Heart left ventricle (tissue), 16 donors: ENCODE measurements around the gene CHRNG. TPM values are rescaled to one million over a fixed set of nuclear protein-coding genes. Genes with fewer than 3 reads are reported as not detected.

Experiments
- ATAC-seq, 4 donors: fragments of 200-7000 bp; cut with Tn5 transposase; one replicate each; pipeline ENCODE4 v1.9.1; 2020 to 2022; ENCODE audit warnings: moderate library complexity in 4 of 4, mild to moderate bottlenecking in 3 of 4, moderate number of reproducible peaks in 1 of 4
- DNase-seq, 5 donors: peaks; one replicate each; pipeline ENCODE4 v3.0.0-alpha.2; 2020
- H3K27ac ChIP-seq, 12 donors: fragments of 200-600 bp; sonication (generic) in 4 of 12; one replicate each; pipeline versions ENCODE4 v1.5.0 to v1.8.0; 2016 to 2022; ENCODE audit warnings: mild to moderate bottlenecking in 2 of 12
- H3K27me3 ChIP-seq, 9 donors: fragments of 200-600 bp; sonication (generic) in 2 of 9; one replicate each; pipeline versions ENCODE4 v1.5.1 to v1.8.0; 2016 to 2022; ENCODE audit warnings: mild to moderate bottlenecking in 3 of 9
- H3K36me3 ChIP-seq, 9 donors: fragments of 200-600 bp; sonication (generic) in 2 of 9; one replicate each; pipeline versions ENCODE4 v1.5.0 to v1.8.0; 2018 to 2022; ENCODE audit warnings: mild to moderate bottlenecking in 2 of 9
- H3K4me1 ChIP-seq, 12 donors: fragments of 200-600 bp; sonication (generic) in 4 of 12; one replicate each; pipeline versions ENCODE4 v1.5.0 to v1.8.0; 2016 to 2022; ENCODE audit warnings: mild to moderate bottlenecking in 3 of 12
- H3K4me3 ChIP-seq, 12 donors: fragments of 200-600 bp; sonication (generic) in 4 of 12; one replicate each; pipeline versions ENCODE4 v1.5.0 to v1.8.0; 2017 to 2022; ENCODE audit warnings: mild to moderate bottlenecking in 9 of 12, moderate library complexity in 4 of 12
- H3K9me3 ChIP-seq, 12 donors: fragments of 200-600 bp; sonication (generic) in 4 of 12; one replicate each; pipeline versions ENCODE4 v1.5.0 to v1.8.0; 2016 to 2022; ENCODE audit warnings: mild to moderate bottlenecking in 1 of 12
- CTCF ChIP-seq, 12 donors: fragments of 200-600 bp; sonication (generic) in 4 of 12; IDR thresholded peaks; one replicate each; pipeline versions ENCODE4 v1.5.0 to v1.8.0; 2018 to 2022; ENCODE audit warnings: antibody characterized with exemption in 12 of 12, mild to moderate bottlenecking in 5 of 12
- POLR2A ChIP-seq, 2 donors: fragments of 450-650 bp; IDR thresholded peaks; one replicate each; pipeline ENCODE4 v1.6.1; 2017; ENCODE audit warnings: antibody characterized with exemption in 2 of 2, mild to moderate bottlenecking in 2 of 2, moderate library complexity in 2 of 2
- WGBS, 4 donors: extraction: QIAGEN DNeasy Blood & Tissue Kit in 2 of 4; methylation state at CpG; one replicate each; pipeline versions ENCODE4 v1.1.5 to v1.1.7; 2013 to 2018; 5-methylcytosine and 5-hydroxymethylcytosine counted together
- intact Hi-C, 10 donors: fragments of 100-400 bp; cut with DNase I; formaldehyde crosslinking; loops; one replicate each; pipeline versions ENCODE4 v1.11.1 to v1.14.2; 2022
- polyA plus RNA-seq, 2 donors: library from polyadenylated mRNA; stranded (reverse); fragments of 200-250 nt; gene quantifications; one replicate each; pipeline ENCODE4 v1.2.3, GENCODE V29; 2013
- total RNA-seq, 9 donors: library from RNA; depleted of rRNA in 2 of 9; stranded (reverse); fragments of >200 nt in 2 of 9; fragmentation: NEBNext Ultra II Directional in 3 of 9; extraction: Animal tissue kit (Norgen Biotek cat#: 25700) in 3 of 9; gene quantifications; one replicate each; pipeline versions ENCODE4 v1.1.0 to v1.2.4, GENCODE V29; 2016 to 2023
- donor health status: ischemic (EF 13 %, LVEDD 7.1; RV severe dilation, severe dysfunction).
- donor health status: healthy with polysubstance abuse.
- donor health status: DM: no; HTN: yes; CAD: no.
- donor health status: DM: no; HTN: no; CAD: no.
- donor health status: ischemic (EF 25% LVEDD 6.9; RV normal size, moderate dysfunction).
- donor health status: ischemic (EF 25% LVEDD 5.7; RV mildly dilated, moderate dysfunction).
- donor health status: healthy.
- donor health status: DM: yes; HTN: yes; CAD: no.
- donor health status: ischemic (EF 35%, LVEDD 5.7; RV mildly dilated, moderate dysfunction).
- donor health status: nonischemic (EF 11% LVEDD 7.7; RV severe dilation, severe dysfunction).
- donor health status: DM: yes; HTN: yes; CAD: no.
- donor health status: PGD.
- donor health status: ischemic (EF 29% LVEDD 5.4; RV normal size, mild dysfunction).
- donor health status: nonischemic (EF 23%, LVEDD 6.1; RV moderate dilation, normal function).

The CHRNG gene
- total and polyA plus RNA-seq, 11 donors = not detected

GRCh38 chr2:232550354-232551249 is 11.1 kb downstream of the CHRNG start, which contains the start of the genes EIF4E2 and TIGD1:
EIF4E2 (plus strand) TSS chr2:232550689; CDS start chr2:232550725, 36 bp downstream.
TIGD1 (minus strand) TSS chr2:232550557; CDS start chr2:232549882, 675 bp downstream.
- intact Hi-C loops = loop anchor here in 1 of 10 donors (10.0 kb wide), 1 partner anchor 804 kb away; the partner anchor contains the start of gene DGKD
- Histone ChIP-seq H3K4me3 (peak within 1 kb of the TSS; percentile 71 to 99 (median 86)), H3K27ac (peak within 1 kb of the TSS; percentile 80 to 100 (median 97)), H3K9me3 (peaks cover 0 to 16% (median 2%) of the 10 kb centered on the region in 12 donors), H3K27me3 (no peaks in the 10 kb centered on the region), H3K36me3 (peaks cover 0 to 17% (median 10%) of the 10 kb centered on the region in 9 donors), H3K4me1 (peaks cover 0 to 63% (median 20%) of the 10 kb centered on the region in 12 donors)
- TF ChIP-seq CTCF (IDR thresholded peaks at IDR 0.05) (peak in 11 of 12 donors; percentile 20 to 47 (median 33)), POLR2A (IDR thresholded peaks at IDR 0.05) (peak in 1 of 2 donors; percentile 82)
- ATAC-seq = peak; percentile 96 to 98 (median 98)
- WGBS, 4 donors = 1% methylated on average over 23 to 81 of the region's 81 CpGs
- peak; percentile 94 to 98 (median 96) for DNase-seq

- 13 to 19% (median 15%) methylated on average over 7 of the region's 7 CpGs for WGBS, 4 donors
- Histone ChIP-seq H3K4me3 (peak overlapping the region; percentile 71 to 99 (median 86)), H3K27me3 (no peaks in the 10 kb centered on the region), H3K27ac (peak overlapping the region in 11 of 12 donors; percentile 89 to 100 (median 97)), H3K9me3 (peaks cover 0 to 16% (median 2%) of the 10 kb centered on the region in 12 donors), H3K4me1 (peaks cover 0 to 62% (median 20%) of the 10 kb centered on the region in 12 donors), H3K36me3 (peaks cover 0 to 24% (median 10%) of the 10 kb centered on the region in 9 donors)
- no peak for DNase-seq
- TF ChIP-seq CTCF (IDR thresholded peaks at IDR 0.05) (no peak), POLR2A (IDR thresholded peaks at IDR 0.05) (no peak)
- intact Hi-C loops = loop anchor here in 1 of 10 donors (10.0 kb wide), 1 partner anchor 804 kb away; the partner anchor contains the start of gene DGKD
- ATAC-seq = no peak
Measured at GRCh38 chr2:232551250-232551638, 11.8 kb downstream of the CHRNG start.

- H3K27ac ChIP-seq = peak overlapping the region in 1 of 12 donors; percentile 97
- 92 to 98% (median 95%) methylated on average over 4 of the region's 4 CpGs for WGBS, 4 donors
- H3K36me3 ChIP-seq = peaks cover 0 to 29% (median 16%) of the 10 kb centered on the region in 9 donors
- ATAC-seq (no peak), DNase-seq (no peak)
- intact Hi-C loops = loop anchor here in 1 of 10 donors (10.0 kb wide), 1 partner anchor 803 kb away; the partner anchor contains the start of gene DGKD
- peak overlapping the region in 10 of 12 donors; percentile 71 to 99 (median 86) for H3K4me3 ChIP-seq
- H3K9me3 ChIP-seq = peaks cover 0 to 16% (median 2%) of the 10 kb centered on the region in 12 donors
- peaks cover 0 to 56% (median 20%) of the 10 kb centered on the region in 12 donors for H3K4me1 ChIP-seq
- TF ChIP-seq POLR2A (IDR thresholded peaks at IDR 0.05) (no peak), CTCF (IDR thresholded peaks at IDR 0.05) (no peak)
- no peaks in the 10 kb centered on the region for H3K27me3 ChIP-seq
Measured at GRCh38 chr2:232551776-232552175, 12.3 kb downstream of the CHRNG start.
